HG02588 (cell line): ENCODE results near the gene REV1.
"Not testable (repeated sequence)": the region's sequence is repeated elsewhere in the genome, so short reads cannot be mapped to it uniquely, and the experiment has no call there.

Source experiments
- ATAC-seq: cut with Tn5 transposase; IDR thresholded peaks from one replicate; pipeline ENCODE4 v1.9.1; 2021; ENCODE audit warnings: mild to moderate bottlenecking, moderate library complexity; ENCODE audit not compliant: unreplicated experiment

Gene REV1

DNA sequence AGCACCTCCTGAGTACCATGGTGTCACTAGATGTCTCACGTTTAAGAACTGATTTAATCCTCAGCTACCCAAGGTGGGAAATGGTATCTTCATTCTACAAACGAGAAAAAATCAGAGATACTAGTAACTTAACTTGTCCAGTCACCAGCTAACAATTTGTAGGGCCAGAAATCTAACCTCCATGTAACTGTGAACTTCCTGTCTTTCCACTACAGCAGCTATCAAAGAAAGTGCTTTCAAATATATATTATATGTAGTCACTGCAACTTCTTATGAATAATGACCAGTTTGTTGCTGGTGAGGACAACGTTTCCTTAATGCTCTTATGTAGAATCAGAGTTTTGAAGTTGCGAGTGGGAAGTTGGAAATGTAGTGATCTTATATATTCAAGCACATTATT, 1.9 kb downstream of the REV1 start:
- ATAC-seq = no peak

GRCh38 chr2:99485824-99486223, 4.0 kb downstream of the REV1 start:
- ATAC-seq = no peak

DNA sequence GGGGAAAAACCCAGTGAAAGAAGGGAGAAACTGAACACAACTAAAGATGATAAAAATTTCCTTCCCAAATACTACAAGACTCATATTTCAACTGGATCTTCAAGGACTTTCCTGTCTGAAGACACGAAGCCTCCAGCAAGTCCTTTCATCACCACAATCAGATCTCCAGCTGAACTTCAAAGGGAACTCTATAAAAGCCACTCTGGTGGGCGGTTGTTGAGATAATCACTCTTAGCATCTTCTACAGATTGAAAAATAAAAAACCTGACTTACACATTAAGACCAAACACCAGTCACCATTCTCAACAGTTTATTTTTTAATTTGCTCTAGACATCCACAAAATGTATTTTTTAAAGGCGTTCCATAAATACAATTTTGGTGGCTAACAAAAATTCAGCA, 4.4 kb downstream of the REV1 start:
- ATAC-seq = no peak

DNA sequence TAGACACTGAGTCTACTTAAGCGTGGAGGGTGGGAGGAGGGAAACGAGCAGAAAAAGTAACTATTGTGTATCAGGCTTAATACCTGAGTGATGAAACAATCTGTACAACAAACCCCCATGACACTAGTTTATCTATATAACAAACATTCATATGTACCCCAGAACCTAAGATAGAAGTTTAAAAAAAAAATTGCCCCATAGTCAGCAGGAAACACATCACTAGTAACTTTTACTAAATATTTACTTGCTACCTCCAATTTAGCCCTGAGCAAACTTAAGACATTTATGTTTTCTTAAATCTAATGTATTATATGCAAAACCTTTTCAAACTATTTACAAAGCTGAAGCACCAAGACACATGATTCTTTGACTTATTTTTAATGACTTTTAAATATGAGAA, 5.6 kb downstream of the REV1 start:
- no peak for ATAC-seq

GRCh38 chr2:99481941-99482340, 7.9 kb downstream of the REV1 start:
- no peak for ATAC-seq

DNA sequence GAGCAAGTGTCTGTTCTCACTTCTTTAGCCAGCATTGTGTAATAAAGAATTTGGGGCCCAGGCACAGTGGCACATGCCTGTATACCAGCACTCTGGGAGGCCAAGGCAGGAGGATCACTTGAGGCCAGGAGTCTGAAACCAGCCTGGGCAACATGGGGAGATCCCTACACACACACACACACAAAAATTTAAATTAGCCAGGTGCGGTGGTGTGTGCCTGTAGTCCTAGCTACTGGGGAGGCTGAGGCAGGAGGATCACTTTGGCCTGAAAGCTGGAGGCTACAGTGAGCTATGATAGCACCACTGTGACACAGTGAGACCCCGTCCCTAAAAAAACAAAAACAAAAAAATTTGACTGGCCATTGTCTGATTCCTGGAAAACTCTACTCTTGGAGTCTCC, 8.3 kb downstream of the REV1 start:
- no peak for ATAC-seq

GRCh38 chr2:99480390-99480789, 9.4 kb downstream of the REV1 start:
- no peak for ATAC-seq

DNA sequence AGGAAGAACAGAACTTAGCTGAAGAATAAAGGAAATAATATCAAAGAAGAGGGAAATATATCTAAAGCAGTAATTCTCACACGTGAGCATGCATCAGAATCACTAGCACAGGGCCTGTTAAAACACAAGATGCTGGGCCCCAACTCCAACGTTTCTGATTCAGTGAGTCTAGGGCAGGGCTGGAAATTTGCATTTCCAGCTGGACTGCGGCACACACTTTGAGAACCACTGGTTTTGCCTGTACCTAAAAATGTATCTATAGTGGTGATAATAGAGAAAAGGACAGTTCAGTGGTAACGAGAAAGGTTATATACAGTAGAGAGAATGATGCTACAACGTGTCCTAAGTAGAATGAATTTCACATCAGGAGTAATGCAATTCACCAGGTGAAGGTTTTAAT, 11.2 kb downstream of the REV1 start:
- ATAC-seq = no peak

GRCh38 chr2:99477054-99477453, 12.8 kb downstream of the REV1 start:
- no peak for ATAC-seq

DNA sequence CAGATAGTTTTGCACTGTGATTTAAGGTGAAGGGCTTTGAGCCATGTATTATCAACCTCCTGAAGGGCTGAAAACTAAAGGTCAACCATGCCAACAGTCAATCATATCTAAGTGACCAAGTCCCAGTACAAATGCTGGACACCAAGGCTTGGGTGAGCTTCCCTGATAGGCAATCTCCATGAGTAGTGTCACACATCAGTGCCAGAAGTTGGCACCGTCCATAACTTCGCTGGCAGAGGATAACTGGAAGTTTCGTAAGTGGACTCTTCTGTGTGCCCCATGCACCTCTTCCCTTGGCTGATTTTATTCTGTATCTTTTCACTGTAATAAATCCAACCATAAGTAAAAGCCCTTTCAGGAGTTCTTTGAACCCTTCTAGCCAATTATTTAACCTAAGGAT, 13.2 kb downstream of the REV1 start:
- ATAC-seq = no peak

GRCh38 chr2:99475095-99475494, 14.7 kb downstream of the REV1 start:
- ATAC-seq = not testable (repeated sequence)

GRCh38 chr2:99473518-99474083, 16.2 kb downstream of the REV1 start:
- ATAC-seq = no peak

- ATAC-seq = no peak
These were observed 17.2 kb downstream of the REV1 start for GRCh38 chr2:99472600-99472960.

DNA sequence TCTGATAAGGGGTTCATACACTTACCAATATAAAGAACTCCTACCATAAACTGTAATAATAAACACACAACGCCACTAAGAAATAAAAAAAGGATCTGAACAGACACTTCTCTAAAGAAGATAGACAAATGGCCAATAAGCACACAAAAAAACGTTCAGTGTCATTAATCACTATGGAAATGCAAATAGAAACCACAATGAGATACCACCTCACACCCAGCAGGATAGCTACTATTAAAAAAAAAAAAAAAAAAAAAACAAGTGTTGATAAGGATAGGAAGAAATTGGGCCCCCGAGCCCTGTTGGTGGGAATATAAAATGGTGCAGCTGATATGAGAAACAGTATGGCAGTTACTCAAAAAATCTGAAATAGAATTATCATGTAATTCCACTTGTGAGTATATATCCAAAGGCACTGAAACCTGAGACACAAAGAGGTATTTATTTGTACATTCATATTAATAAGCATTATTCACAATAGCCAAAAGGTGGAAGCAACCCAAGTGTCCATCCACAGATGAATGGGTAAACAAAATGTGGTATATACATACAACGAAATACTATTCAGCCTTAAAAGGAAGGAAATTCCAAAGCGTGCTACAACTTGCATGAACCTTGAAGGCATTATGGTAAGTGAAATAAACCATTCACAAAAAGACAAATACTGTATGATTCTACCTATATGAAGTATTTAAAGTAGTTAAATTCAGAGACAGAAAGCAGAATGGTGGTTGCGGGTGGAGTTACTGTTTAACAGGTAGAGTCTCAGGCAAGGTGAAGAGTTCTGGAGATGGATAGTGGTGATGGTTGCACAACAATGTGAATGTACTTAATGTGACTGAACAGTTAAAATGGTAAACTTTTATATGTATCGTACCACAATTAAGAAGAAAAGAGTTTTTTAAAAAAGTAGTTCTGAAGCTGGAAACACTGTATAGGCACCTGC, 17.9 kb downstream of the REV1 start:
- ATAC-seq = no peak

DNA sequence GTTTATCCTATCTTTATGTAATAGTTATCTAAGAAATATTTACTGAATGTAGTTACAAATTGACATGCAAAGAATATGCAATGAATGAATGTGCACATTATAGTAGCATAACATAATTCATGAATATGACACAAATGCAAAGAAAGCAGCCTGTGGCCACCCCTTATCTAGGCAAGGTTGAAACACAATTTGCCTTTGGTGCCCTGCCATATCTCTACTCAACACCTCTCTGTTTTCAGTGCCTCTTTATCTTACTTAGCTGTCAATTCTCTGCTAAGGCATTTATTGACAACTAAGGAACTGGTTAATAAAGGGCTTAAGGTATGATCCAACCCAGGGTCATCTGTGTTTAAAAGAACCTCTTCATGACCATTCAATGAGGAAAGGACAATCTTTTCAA, 18.9 kb downstream of the REV1 start:
- ATAC-seq = no peak

GRCh38 chr2:99470459-99470858, 19.4 kb downstream of the REV1 start:
- ATAC-seq = not testable (repeated sequence)

DNA sequence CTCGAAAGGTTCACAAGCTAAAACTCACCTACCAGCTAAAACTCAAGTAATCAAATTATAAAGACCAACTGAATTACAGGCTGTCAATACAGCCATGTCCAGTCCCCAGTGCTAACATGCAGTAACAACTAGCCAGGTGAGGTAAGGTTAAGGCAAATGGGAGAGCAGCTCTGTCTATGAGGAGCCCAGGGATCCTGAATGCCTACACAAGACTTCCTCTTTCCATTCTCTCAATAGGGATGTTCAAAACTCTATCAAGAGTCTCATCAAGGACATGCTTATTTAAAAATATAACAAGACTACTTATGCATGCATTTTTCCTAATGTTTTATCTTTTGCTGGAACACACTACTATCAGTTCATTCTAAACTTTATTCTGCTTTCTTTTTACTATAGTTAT, 20.4 kb downstream of the REV1 start:
- ATAC-seq = no peak

GRCh38 chr2:99468155-99468554, 21.7 kb downstream of the REV1 start:
- ATAC-seq = no peak

DNA sequence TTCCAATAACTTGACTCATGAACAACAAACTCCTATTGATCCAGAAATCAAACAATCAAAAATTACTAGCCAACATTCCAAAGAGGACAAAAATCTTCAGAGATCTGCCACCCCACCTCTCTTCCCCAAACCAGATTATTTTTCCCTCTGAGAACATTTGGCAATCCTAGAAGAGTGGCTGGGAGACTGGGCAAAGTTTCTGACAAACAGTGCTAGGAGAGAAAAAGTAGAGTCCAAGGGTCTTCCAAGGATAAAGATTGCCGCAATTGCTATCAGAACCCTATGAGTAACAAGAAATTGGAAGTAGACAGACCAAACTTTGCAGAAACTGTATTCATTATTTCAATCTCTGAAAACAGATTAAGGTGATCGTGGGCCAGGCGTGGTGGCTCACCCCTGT, 22.4 kb downstream of the REV1 start:
- no peak for ATAC-seq

DNA sequence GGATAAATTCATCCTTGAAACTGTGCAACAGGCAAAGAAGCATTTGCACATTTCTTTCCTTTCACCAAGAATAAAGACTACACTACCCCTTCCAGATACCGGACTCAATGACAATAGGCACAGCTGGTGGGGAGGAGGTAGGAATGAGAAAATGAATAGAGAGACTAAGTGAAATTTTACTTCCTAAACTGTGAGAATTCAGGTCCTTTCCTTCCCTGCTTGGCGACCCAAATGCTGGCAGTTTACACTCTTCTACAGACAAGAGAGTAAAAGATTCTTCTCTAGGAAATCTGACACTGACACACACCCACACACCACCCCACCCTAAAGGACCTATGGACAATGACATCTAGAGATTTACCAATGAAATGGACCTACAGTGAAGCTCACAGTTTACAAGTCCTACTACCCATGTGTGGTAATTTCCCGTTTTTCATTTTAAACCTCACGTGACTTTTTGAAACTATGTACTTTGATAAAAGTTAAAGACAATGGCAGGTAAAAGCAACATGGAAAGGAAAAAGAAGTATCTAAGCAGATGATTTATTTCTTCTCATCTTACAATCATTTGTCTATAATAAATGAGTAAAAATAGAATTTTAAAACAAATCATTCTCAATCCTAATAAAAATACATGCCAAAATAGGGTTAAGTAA, 27.9 kb downstream of the REV1 start:
- no peak for ATAC-seq

DNA sequence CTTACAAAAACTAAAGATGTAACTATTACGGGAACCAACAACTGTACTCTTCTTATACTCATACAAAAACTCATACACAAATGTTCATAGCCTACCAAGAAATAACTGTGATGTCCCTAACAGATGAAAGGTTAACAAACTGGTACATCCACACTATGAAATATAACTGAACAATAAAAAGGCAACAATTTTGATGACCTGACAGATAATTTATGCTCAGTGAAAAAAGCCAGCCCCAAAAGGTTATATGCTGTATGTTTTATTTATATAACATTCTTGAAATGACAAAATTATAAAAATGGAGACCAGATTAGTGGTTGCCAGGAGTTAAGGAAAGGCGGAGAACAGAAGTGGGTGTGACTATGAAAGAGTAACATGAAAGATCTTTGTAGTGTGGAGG, 31.3 kb downstream of the REV1 start:
- ATAC-seq = no peak

DNA sequence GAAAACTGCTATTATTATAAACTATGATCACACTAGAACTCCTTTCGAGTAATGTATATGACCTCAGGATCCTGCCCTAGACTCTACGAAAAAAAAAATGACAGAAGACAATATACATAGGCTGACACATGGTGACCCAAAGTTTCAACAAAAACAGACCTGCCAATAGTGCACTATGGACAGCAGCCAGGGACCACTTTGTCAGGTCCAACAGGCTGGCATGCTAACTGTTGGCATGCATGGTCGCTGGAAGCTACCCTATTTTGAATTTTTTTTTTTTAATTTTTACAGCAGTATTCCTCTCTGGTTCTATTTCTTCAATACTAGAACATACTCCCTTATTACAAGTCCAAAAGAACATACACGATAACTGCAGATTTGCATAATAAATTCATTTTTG, 38.1 kb downstream of the REV1 start:
- ATAC-seq = no peak
